Testis (tissue), 2 donors: Measurements from ENCODE around the gene KIF4B.
"Not testable (repeated sequence)": the region's sequence is repeated elsewhere in the genome, so short reads cannot be mapped to it uniquely, and the experiment has no call there.

Source experiments
- CTCF ChIP-seq, 3 experiments: fragments of 450-650 bp in 2 of 3; fragments of 200-600 bp in 1 of 3; sonication (generic) in 1 of 3; IDR thresholded peaks; one replicate each; pipeline ENCODE4 v1.5.1; 2016 to 2019; ENCODE audit warnings: antibody characterized with exemption in 3 of 3, mild to moderate bottlenecking in 2 of 3, moderate library complexity in 1 of 3
- POLR2A ChIP-seq: fragments of 450-650 bp; IDR thresholded peaks from one replicate; pipeline ENCODE4 v1.6.1; 2017; ENCODE audit warnings: antibody characterized with exemption, mild to moderate bottlenecking, moderate library complexity

- TF ChIP-seq CTCF (IDR thresholded peaks at IDR 0.05); POLR2A: not testable (repeated sequence)
Observed at GRCh38 chr5:155002722-155003121, 10.8 kb upstream of the KIF4B start.
